Cardiac fibroblast (primary cell): ENCODE measurements around the gene SMURF1.
"Not testable (repeated sequence)": the region's sequence is repeated elsewhere in the genome, so short reads cannot be mapped to it uniquely, and the experiment has no call there.

Source experiments
- DNase-seq, 2 donors: peaks; one replicate each; pipeline versions ENCODE4 v3.0.0 to v3.0.0-alpha.2; 2010; ENCODE audit warnings: low read depth in 2 of 2
- H3K4me3 ChIP-seq, 2 donors: replicated peaks in 1 of 2; 1 replicate in 1 of 2; 2 replicates in 1 of 2; pipeline ENCODE4 v1.5.1; 2011; ENCODE audit warnings: low read depth in 2 of 2, low read length in 2 of 2, mild to moderate bottlenecking in 2 of 2, moderate library complexity in 1 of 2
- CTCF ChIP-seq: IDR thresholded peaks from one replicate; pipeline ENCODE4 v1.5.1; 2011; ENCODE audit warnings: low read depth, mild to moderate bottlenecking, low read length, inconsistent platforms

Gene SMURF1

GRCh38 chr7:99106411-99106810 is 37.5 kb downstream of the SMURF1 start:
- TF ChIP-seq CTCF = no peak
- H3K4me3 ChIP-seq = no peak overlapping the region
- DNase-seq = no peak

DNA sequence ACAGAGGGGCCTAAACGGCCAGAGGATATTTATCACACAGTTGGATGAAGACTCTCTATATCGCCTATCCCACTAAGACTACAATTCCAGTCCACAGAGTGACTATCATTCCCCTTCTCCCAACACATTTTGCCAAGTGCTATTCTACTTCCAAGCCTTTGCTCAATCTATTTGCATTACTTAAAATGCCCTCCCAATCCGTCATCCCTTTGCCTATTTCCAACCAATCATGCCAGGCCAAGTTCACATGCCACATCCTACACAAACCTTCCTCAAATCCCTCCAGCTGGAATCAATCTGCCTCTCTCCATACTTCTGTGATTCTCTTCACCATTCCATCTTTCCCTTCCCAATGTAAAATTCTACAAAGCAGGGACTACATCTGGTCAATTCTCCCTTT is 38.2 kb downstream of the SMURF1 start:
- H3K4me3 ChIP-seq = no peak overlapping the region
- DNase-seq = peak in 1 of 2 donors; percentile 24
- TF ChIP-seq CTCF = no peak

- no peak for DNase-seq
- no peak overlapping the region for H3K4me3 ChIP-seq
- TF ChIP-seq CTCF = no peak
Measured at GRCh38 chr7:99104631-99105030, 39.3 kb downstream of the SMURF1 start.

GRCh38 chr7:99103836-99104235 is 40.1 kb downstream of the SMURF1 start:
- H3K4me3 ChIP-seq = not testable (repeated sequence)
- peak in 1 of 2 donors; percentile 85 for DNase-seq

- H3K4me3 ChIP-seq = no peak overlapping the region
- peak in 1 of 2 donors; percentile 88 for DNase-seq
- TF ChIP-seq CTCF = no peak
Measured at GRCh38 chr7:99102809-99103690, 40.9 kb downstream of the SMURF1 start.

- DNase-seq = peak in 1 of 2 donors; percentile 79
- TF ChIP-seq CTCF = no peak
- H3K4me3 ChIP-seq = no peak overlapping the region
Measured at GRCh38 chr7:99102361-99102760, 41.5 kb downstream of the SMURF1 start.

DNA sequence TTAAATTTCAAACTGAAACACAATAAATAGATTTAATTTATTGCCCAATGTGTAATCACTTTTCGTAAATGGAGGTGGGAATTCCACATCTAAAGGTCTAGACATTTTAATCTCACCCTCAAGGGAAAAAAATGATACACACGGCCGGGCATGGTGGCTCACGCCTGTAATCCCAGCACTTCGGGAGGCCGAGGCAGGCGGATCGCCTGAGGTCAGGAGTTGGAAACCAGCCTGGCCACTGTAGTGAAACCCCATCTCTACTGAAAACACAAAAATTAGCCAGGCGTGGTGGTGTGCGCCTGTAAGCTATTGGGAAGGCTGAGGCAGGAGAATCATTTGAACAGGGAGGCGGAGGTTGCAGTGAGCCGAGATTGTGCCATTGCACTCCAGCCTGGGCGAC is 42.4 kb downstream of the SMURF1 start:
- not testable (repeated sequence) for H3K4me3 ChIP-seq, DNase-seq
